Mesendoderm (in vitro differentiated cells): ENCODE results near the gene LEFTY2.
A peak's percentile ranks its signal among the peaks of the same experiment; 100 is the strongest.

ENCODE experiments used
- DNase-seq: peaks from one replicate; pipeline ENCODE4 v3.0.0; 2013
- H2AK5ac ChIP-seq: 2 replicates; pipeline ENCODE4 v1.6.1; 2013; ENCODE audit warnings: low read length, inconsistent platforms
- H2BK120ac ChIP-seq: 2 replicates; pipeline ENCODE4 v1.6.1; 2013; ENCODE audit warnings: low read depth, mild to moderate bottlenecking, low read length, moderate library complexity, mixed read lengths
- H2BK15ac ChIP-seq: replicated peaks from 2 replicates; pipeline ENCODE4 v1.6.1; 2013; ENCODE audit warnings: low read depth, mild to moderate bottlenecking, moderate library complexity
- H2BK5ac ChIP-seq: 2 replicates; pipeline ENCODE4 v1.6.1; 2013; ENCODE audit warnings: low read length, inconsistent platforms
- H3K18ac ChIP-seq: 2 replicates; pipeline ENCODE4 v1.6.1; 2013; ENCODE audit warnings: mild to moderate bottlenecking, low read length, mixed read lengths
- H3K23ac ChIP-seq: one replicate; pipeline ENCODE4 v1.6.1; 2013; ENCODE audit warnings: low read length
- H3K27ac ChIP-seq: 2 replicates; pipeline ENCODE4 v1.5.1; 2013; ENCODE audit warnings: low read depth, mild to moderate bottlenecking, inconsistent platforms, low read length, moderate library complexity
- H3K27me3 ChIP-seq: 2 replicates; pipeline ENCODE4 v1.6.1; 2013; ENCODE audit warnings: low read length, control low read depth, mild to moderate bottlenecking, inconsistent platforms; ENCODE audit not compliant: insufficient read depth, poor library complexity
- H3K36me3 ChIP-seq: 2 replicates; pipeline ENCODE4 v1.6.1; 2013; ENCODE audit warnings: low read length, inconsistent platforms; ENCODE audit not compliant: control insufficient read depth, insufficient read depth
- H3K4ac ChIP-seq: one replicate; pipeline ENCODE4 v1.6.1; 2013; ENCODE audit warnings: low read depth, mild to moderate bottlenecking, low read length, moderate library complexity
- H3K4me1 ChIP-seq: 2 replicates; pipeline ENCODE4 v1.6.1; 2013; ENCODE audit warnings: low read depth, low read length, inconsistent platforms; ENCODE audit not compliant: control insufficient read depth
- H3K4me2 ChIP-seq: 2 replicates; pipeline ENCODE4 v1.6.1; 2013; ENCODE audit warnings: low read length
- H3K4me3 ChIP-seq: 2 replicates; pipeline ENCODE4 v1.5.1; 2013; ENCODE audit warnings: mild to moderate bottlenecking, low read length
- H3K56ac ChIP-seq: one replicate; pipeline ENCODE4 v1.6.1; 2013; ENCODE audit warnings: low read length
- H3K79me1 ChIP-seq: 2 replicates; pipeline ENCODE4 v1.6.1; 2013; ENCODE audit warnings: low read length, inconsistent platforms
- H3K79me2 ChIP-seq: 2 replicates; pipeline ENCODE4 v1.6.1; 2013; ENCODE audit warnings: mild to moderate bottlenecking, low read length; ENCODE audit not compliant: control insufficient read depth, insufficient read depth
- H3K9ac ChIP-seq: 2 replicates; pipeline ENCODE4 v1.6.1; 2013; ENCODE audit warnings: low read length, inconsistent platforms
- H4K5ac ChIP-seq: one replicate; pipeline ENCODE4 v1.6.1; 2013; ENCODE audit warnings: low read length
- H4K8ac ChIP-seq: one replicate; pipeline ENCODE4 v1.6.1; 2013; ENCODE audit warnings: low read depth, mild to moderate bottlenecking, control low read depth, low read length, moderate library complexity
- WGBS: extraction: QIAGEN DNeasy Blood & Tissue Kit; methylation state at CpG from one replicate; pipeline ENCODE4 v1.1.7; 2013; ENCODE audit warnings: low lambda C conversion rate, missing lambda C conversion rate; ENCODE audit not compliant: insufficient coverage; ENCODE audit errors: extremely low coverage; 5-methylcytosine and 5-hydroxymethylcytosine counted together

LEFTY2 gene

GRCh38 chr1:225896494-225896893 is 44.5 kb downstream of the LEFTY2 start:
- Histone ChIP-seq H3K79me1 (no peaks in the 10 kb centered on the region), H2BK120ac (no peak overlapping the region), H2BK5ac (no peak overlapping the region), H3K23ac (no peak overlapping the region), H3K4me1 (peaks cover 21% of the 10 kb centered on the region), H3K9ac (no peak overlapping the region), H3K56ac (peak overlapping the region; percentile 91), H3K18ac (no peak overlapping the region), H3K4me3 (no peak overlapping the region), H2AK5ac (no peak overlapping the region), H3K36me3 (no peaks in the 10 kb centered on the region), H3K27ac (no peak overlapping the region), H4K8ac (no peak overlapping the region), H4K5ac (no peak overlapping the region), H3K4ac (no peak overlapping the region), H3K79me2 (no peaks in the 10 kb centered on the region), H3K4me2 (no peak overlapping the region), H2BK15ac (no peak overlapping the region), H3K27me3 (no peaks in the 10 kb centered on the region)
- no peak for DNase-seq
- WGBS = no CpG with 5 or more reads among the region's 5 CpGs

DNA sequence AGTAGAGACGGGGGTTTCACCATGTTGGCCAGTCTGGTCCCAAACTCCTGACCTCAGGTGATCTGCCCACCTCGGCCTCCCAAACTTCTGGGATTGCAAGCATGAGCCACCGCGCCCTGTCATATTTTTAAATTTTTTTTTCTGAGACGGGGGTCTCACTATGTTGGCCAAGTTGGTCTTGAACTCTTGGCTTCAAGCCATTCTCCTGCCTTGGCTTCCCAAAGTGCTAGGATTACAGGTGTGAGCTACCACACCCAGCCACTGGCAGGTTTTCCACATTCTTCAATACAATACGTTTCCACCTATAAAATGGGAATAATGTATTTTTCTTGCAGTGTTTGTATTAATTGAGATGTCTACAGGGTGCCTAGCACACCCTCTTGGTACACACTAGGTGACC is 48.7 kb downstream of the LEFTY2 start:
- H3K79me1 ChIP-seq = no peaks in the 10 kb centered on the region
- H3K9ac ChIP-seq = no peak overlapping the region
- no peak overlapping the region for H3K4me3 ChIP-seq
- H3K4ac ChIP-seq = no peak overlapping the region
- WGBS = no CpG with 5 or more reads among the region's 6 CpGs
- peaks cover 22% of the 10 kb centered on the region for H3K4me1 ChIP-seq
- H3K23ac ChIP-seq = no peak overlapping the region
- no peak overlapping the region for H4K5ac ChIP-seq
- H3K27me3 ChIP-seq = no peaks in the 10 kb centered on the region
- no peak overlapping the region for H3K18ac ChIP-seq
- H3K56ac ChIP-seq = no peak overlapping the region
- H4K8ac ChIP-seq = no peak overlapping the region
- H3K79me2 ChIP-seq = no peaks in the 10 kb centered on the region
- no peak for DNase-seq
- no peak overlapping the region for H3K4me2 ChIP-seq
- no peak overlapping the region for H2BK15ac ChIP-seq
- no peak overlapping the region for H2BK5ac ChIP-seq
- H2BK120ac ChIP-seq = no peak overlapping the region
- no peak overlapping the region for H3K27ac ChIP-seq
- H3K36me3 ChIP-seq = no peaks in the 10 kb centered on the region
- H2AK5ac ChIP-seq = no peak overlapping the region

DNA sequence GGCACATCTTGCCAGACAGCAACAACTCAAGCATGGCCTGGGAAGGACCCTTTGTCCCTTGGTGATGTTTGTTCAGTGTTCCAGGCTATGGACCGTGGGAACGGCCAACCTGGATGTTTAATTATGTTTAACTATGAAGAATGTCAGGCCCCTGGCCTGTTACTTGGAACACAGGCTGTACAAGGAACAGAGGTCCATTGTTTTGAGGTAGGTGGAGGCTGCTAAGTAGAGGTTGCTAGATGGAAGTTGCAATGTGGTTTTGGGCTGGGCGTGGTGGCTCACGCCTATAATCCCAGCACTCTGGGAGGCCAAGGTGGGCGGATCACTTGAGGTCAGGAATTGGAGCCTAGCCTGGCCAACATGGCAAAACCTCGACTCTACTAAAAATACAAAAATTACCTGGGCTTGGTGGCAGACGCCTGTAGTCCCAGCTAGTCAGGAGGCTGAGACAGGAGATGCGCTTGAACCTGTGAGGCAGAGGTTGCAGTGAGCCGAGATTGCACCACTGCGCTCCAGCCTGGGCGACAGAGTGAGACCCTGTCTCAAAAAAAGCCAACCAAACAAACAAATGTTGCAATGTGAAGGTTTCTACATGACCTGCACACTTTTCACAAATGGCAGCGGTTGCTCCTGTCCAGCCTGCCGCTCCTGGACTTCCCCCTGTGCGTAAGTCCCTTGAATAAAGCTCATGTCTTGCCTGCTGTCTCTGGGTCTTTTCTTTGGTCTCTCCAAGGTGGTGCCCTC is 49.6 kb downstream of the LEFTY2 start:
- Histone ChIP-seq H3K23ac (no peak overlapping the region), H3K79me2 (no peaks in the 10 kb centered on the region), H3K56ac (peak overlapping the region; percentile 80), H3K27me3 (no peaks in the 10 kb centered on the region), H3K4me1 (peaks cover 16% of the 10 kb centered on the region), H2BK15ac (no peak overlapping the region), H3K4ac (peak overlapping the region; percentile 65), H3K18ac (peak overlapping the region; percentile 76), H3K36me3 (no peaks in the 10 kb centered on the region), H4K8ac (no peak overlapping the region), H3K9ac (no peak overlapping the region), H3K79me1 (no peaks in the 10 kb centered on the region), H2AK5ac (peak overlapping the region; percentile 97), H2BK120ac (no peak overlapping the region), H3K27ac (no peak overlapping the region), H2BK5ac (peak overlapping the region; percentile 90), H4K5ac (no peak overlapping the region), H3K4me3 (no peak overlapping the region), H3K4me2 (no peak overlapping the region)
- DNase-seq = no peak
- WGBS = no CpG with 5 or more reads among the region's 14 CpGs

DNA sequence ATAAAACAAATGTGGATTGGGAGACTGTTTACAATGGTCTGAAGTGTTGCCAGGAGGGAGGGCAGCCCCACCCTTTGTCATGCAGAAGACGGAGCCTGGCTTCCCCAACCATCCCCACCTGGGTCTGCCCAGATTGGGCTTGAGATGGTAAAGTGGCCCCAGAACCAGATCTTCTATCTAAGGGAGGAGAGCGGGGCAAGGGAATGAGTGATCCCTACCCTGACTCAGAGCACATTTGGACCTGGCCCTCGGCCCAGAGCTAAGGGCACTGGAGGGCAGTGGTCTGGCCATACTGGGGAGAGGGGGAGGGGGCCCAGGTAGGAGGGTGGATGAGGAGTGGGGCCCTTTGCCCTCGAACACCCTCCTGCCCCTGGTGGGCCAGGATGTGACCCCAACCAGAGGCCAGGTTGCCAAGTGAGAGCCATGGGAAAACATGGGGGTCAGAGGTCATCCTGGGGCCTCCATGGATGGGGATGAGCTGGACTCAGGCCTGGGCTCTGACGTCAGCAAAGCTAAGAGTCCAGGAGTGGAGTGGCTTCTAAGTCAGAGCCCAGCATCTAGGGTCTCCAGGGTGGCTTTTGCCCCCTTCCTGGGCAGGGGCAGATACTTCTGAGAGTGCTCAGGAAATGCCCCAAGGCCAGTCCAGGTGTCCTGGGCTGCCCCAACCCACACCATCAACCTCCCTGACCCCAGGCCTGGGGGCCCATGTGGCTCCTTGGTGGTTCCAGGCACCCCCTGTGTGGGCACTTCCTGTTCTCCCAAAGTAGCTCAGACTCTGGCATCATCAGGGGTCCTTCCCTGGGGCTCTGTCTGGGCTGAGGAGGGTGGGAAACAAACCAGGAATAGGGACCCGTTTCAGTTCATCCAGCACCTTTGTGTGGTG is 50.4 kb downstream of the LEFTY2 start:
- Histone ChIP-seq H3K4me2 (no peak overlapping the region), H2AK5ac (peak overlapping the region; percentile 91), H2BK120ac (no peak overlapping the region), H4K8ac (no peak overlapping the region), H3K18ac (peak overlapping the region; percentile 12), H3K56ac (peak overlapping the region; percentile 80), H3K23ac (no peak overlapping the region), H3K27me3 (no peaks in the 10 kb centered on the region), H2BK5ac (peak overlapping the region; percentile 90), H3K9ac (no peak overlapping the region), H3K4me1 (peaks cover 16% of the 10 kb centered on the region), H3K79me2 (no peaks in the 10 kb centered on the region), H3K4ac (peak overlapping the region; percentile 65), H3K4me3 (no peak overlapping the region), H4K5ac (no peak overlapping the region), H3K36me3 (peaks cover 1% of the 10 kb centered on the region), H2BK15ac (no peak overlapping the region), H3K27ac (no peak overlapping the region), H3K79me1 (no peaks in the 10 kb centered on the region)
- WGBS = no CpG with 5 or more reads among the region's 6 CpGs
- no peak for DNase-seq

DNA sequence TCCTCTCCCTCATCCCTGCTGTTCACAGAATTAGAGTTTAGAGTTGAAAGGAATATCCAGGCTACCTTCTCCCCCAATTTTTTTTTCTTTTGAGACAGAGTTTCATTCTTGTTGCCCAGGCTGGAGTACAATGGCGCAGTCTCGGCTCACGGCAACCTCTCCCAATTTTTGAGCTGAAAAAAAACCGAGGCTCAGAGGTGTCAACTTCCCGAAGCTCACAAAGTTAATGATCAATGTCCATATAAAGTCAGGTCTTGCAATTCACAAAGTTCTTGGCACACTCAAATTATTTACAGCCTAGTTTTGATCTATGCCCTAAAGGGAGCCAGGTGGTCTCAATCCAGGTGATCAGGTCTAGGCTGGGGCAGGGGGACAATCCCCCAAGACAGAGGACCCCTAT is 51.3 kb downstream of the LEFTY2 start:
- H3K36me3 ChIP-seq = peaks cover 1% of the 10 kb centered on the region
- WGBS = no CpG with 5 or more reads among the region's 5 CpGs
- H2AK5ac ChIP-seq = peak overlapping the region; percentile 88
- H3K23ac ChIP-seq = no peak overlapping the region
- no peaks in the 10 kb centered on the region for H3K79me2 ChIP-seq
- peaks cover 16% of the 10 kb centered on the region for H3K4me1 ChIP-seq
- H2BK15ac ChIP-seq = no peak overlapping the region
- peak overlapping the region; percentile 40 for H3K9ac ChIP-seq
- H3K4ac ChIP-seq = peak overlapping the region; percentile 73
- DNase-seq = no peak
- H3K27ac ChIP-seq = peak overlapping the region; percentile 23
- peak overlapping the region; percentile 33 for H4K5ac ChIP-seq
- no peak overlapping the region for H3K4me3 ChIP-seq
- H3K79me1 ChIP-seq = no peaks in the 10 kb centered on the region
- no peaks in the 10 kb centered on the region for H3K27me3 ChIP-seq
- peak overlapping the region; percentile 80 for H3K56ac ChIP-seq
- peak overlapping the region; percentile 91 for H2BK5ac ChIP-seq
- H4K8ac ChIP-seq = no peak overlapping the region
- peak overlapping the region; percentile 29 for H3K18ac ChIP-seq
- peak overlapping the region; percentile 2 for H2BK120ac ChIP-seq
- H3K4me2 ChIP-seq = no peak overlapping the region
